ENCODE data around the gene USH1C. TPM values are rescaled to one million over a fixed set of nuclear protein-coding genes. Genes with fewer than 3 reads are reported as not detected.
A peak's percentile ranks its signal among the peaks of the same experiment; 100 is the strongest.

USH1C gene
- total and polyA plus RNA-seq, 12 donors: 0.14 to 16.9 (median 0.85) TPM; not detected in 2

DNA sequence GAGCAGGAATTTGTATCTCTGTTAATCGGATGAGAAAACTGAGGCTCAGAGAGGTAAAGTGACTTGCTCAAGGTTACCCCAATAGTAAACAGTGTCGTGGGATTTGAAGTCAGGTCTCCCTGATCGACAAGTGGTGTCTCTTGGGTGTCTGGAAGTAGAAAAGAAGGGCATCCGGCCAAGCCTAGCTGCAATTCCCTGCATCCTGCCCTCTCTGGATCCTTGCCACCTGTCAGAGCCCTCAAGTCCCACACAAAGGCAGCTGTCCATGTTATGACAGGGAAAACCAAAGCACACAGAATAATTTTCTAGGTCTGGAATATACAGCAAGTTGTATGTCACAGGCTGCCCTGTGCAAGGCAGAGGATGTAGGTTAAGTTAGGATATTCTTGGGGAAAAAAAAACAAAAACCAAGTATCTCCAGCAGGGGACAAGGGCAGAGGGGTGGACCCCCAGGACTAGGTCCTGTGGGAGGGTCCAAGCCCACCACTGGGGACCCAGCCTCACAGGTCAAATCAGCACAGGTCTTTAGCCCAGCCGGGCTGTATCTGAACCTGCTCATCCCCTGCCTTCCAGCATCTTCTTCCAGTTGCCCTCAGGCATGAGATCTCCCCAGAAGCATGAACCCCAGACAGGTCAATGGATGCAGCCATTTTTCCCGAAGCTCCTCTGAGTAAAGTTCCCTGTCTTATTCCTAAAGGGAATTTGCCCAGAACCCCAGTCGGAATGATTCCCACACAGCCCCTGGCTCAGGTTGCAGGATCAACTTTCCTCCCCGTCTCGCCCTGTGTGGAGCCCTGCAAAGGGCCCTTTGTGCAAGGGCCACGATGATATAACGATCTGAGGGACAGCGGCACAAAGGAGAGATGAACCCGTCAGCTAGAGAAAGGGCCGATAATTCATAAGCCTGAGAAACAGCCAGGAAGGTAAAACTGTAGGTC, 15.0 kb downstream of the USH1C start:
- H3K9me3 ChIP-seq (replicated peaks in 1 of 3): no peaks in the 10 kb centered on the region
- no peak overlapping the region for H3K4me3 ChIP-seq
- intact Hi-C loops (cut with DNase I): loop anchor here in 1 of 2 donors (5.0 kb wide), 1 partner anchor 147 kb away; no protein-coding TSS in a partner anchor
- H3K4me1 ChIP-seq (replicated peaks in 1 of 2): no peaks in the 10 kb centered on the region
- H3K27me3 ChIP-seq: no peaks in the 10 kb centered on the region
- no peaks in the 10 kb centered on the region for H3K36me3 ChIP-seq (replicated peaks in 1 of 2)
- TF ChIP-seq POLR2A (IDR thresholded peaks at IDR 0.05) (no peak), CTCF (IDR thresholded peaks at IDR 0.05) (no peak)
- H3K27ac ChIP-seq: no peak overlapping the region
- 64 to 76% (median 66%) methylated on average over 12 to 14 of the region's 14 CpGs for WGBS, 4 donors
- peak in 2 of 7 donors; percentile 30 to 31 for DNase-seq

DNA sequence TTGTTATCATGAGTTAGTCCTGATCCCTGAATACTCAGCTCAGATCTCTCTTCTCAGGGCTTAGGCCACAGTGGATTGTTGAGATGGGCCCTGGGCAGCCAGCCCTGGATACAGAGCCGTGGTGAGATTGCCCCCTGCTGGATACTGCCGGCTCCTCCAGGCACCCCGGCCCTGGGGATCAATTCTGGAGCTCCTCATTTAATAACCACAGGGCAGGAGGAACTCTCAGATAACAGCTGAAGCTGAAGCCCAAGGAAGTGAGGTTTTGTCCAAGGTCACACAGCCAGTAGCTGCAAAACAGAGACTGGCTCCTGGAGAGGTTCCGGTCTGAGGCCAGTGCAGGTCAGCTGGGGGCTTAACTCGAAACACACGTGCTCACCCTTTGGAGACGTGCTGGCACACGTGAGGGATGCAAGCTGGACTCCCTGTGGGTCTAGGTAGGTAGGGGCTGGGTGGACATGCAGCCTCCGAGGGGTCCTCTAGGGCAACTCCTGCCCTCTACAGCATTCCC, 16.0 kb downstream of the USH1C start:
- intact Hi-C loops (cut with DNase I): loop anchor here in 1 of 2 donors (5.0 kb wide), 1 partner anchor 146 kb away; no protein-coding TSS in a partner anchor
- no peaks in the 10 kb centered on the region for H3K4me1 ChIP-seq (replicated peaks in 1 of 2)
- no peaks in the 10 kb centered on the region for H3K36me3 ChIP-seq (replicated peaks in 1 of 2)
- H3K27me3 ChIP-seq: no peaks in the 10 kb centered on the region
- peak; percentile 37 to 80 (median 75) for DNase-seq
- WGBS, 4 donors: 42 to 62% (median 51%) methylated on average over 3 to 9 of the region's 9 CpGs
- no peak overlapping the region for H3K4me3 ChIP-seq
- no peak overlapping the region for H3K27ac ChIP-seq
- no peak for TF ChIP-seq POLR2A (IDR thresholded peaks at IDR 0.05)
- peak; percentile 66 to 78 (median 73) for TF ChIP-seq CTCF (IDR thresholded peaks at IDR 0.05)
- H3K9me3 ChIP-seq (replicated peaks in 1 of 3): no peaks in the 10 kb centered on the region

DNA sequence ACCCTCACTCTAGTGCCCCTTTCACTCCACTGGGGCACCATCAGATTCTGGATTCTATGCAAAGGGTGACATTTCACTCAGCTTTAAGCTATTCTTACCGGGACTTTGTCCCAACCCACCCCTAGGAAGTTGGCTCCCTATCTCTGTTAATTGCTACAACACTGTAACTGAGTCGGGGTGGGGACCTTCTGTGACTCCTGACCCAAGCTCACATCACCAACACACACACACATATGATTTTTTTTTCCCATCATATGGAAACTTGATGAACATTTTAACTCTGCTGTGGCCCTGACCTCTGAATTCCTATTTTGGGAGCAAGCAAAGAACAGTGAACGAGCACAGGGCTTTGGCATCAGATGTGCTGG, 16.6 kb downstream of the USH1C start:
- no peak for TF ChIP-seq CTCF (IDR thresholded peaks at IDR 0.05)
- TF ChIP-seq POLR2A (IDR thresholded peaks at IDR 0.05): no peak
- no peak overlapping the region for H3K4me3 ChIP-seq
- no peaks in the 10 kb centered on the region for H3K36me3 ChIP-seq (replicated peaks in 1 of 2)
- H3K9me3 ChIP-seq (replicated peaks in 1 of 3): no peaks in the 10 kb centered on the region
- WGBS, 4 donors: 64 to 73% (median 69%) methylated on average over 3 of the region's 3 CpGs
- H3K27ac ChIP-seq: no peak overlapping the region
- no peak for DNase-seq
- no peaks in the 10 kb centered on the region for H3K27me3 ChIP-seq
- no peaks in the 10 kb centered on the region for H3K4me1 ChIP-seq (replicated peaks in 1 of 2)
- intact Hi-C loops (cut with DNase I): loop anchor here in 1 of 2 donors (5.0 kb wide), 1 partner anchor 145 kb away; no protein-coding TSS in a partner anchor

GRCh38 chr11:17526931-17527627, 17.1 kb downstream of the USH1C start:
- 80 to 94% (median 83%) methylated on average over 3 to 20 of the region's 20 CpGs for WGBS, 4 donors
- Histone ChIP-seq H3K27ac (no peak overlapping the region), H3K9me3 (replicated peaks in 1 of 3) (no peaks in the 10 kb centered on the region), H3K4me1 (replicated peaks in 1 of 2) (no peaks in the 10 kb centered on the region), H3K4me3 (no peak overlapping the region), H3K36me3 (replicated peaks in 1 of 2) (no peaks in the 10 kb centered on the region), H3K27me3 (no peaks in the 10 kb centered on the region)
- DNase-seq: no peak
- TF ChIP-seq CTCF (IDR thresholded peaks at IDR 0.05) (no peak), POLR2A (IDR thresholded peaks at IDR 0.05) (no peak)
- intact Hi-C loops (cut with DNase I): loop anchor here in 1 of 2 donors (5.0 kb wide), 1 partner anchor 145 kb away; no protein-coding TSS in a partner anchor

Measured in adrenal gland (tissue), 12 donors.